K562 (cell line): ENCODE measurements around the gene LY6G6F. TPM values are rescaled to one million over a fixed set of nuclear protein-coding genes. Genes with fewer than 3 reads are reported as not detected.

Experiments
- DDX20 ChIP-seq: fragments of 450-650 bp; IDR thresholded peaks from 2 replicates; pipeline ENCODE4 v1.6.1; 2016; ENCODE audit warnings: missing genetic modification characterization, low read depth, mild to moderate bottlenecking, missing compliant biosample characterization, moderate library complexity
- DMBX1 ChIP-seq: fragments of 250-450 bp; sonication (Bioruptor Pico); IDR thresholded peaks from 2 replicates; pipeline ENCODE4 v1.8.0; 2022; ENCODE audit warnings: inconsistent platforms, mild to moderate bottlenecking, moderate library complexity, borderline replicate concordance
- ILK ChIP-seq: fragments of 450-650 bp; IDR thresholded peaks from 2 replicates; pipeline ENCODE4 v1.6.1; 2016; ENCODE audit warnings: missing genetic modification characterization, low read depth, mild to moderate bottlenecking, missing compliant biosample characterization, moderate library complexity, borderline replicate concordance
- KDM2B ChIP-seq: fragments of 250-450 bp; sonication (Bioruptor Pico); IDR thresholded peaks from 2 replicates; pipeline ENCODE4 v1.8.0; 2021; ENCODE audit warnings: mild to moderate bottlenecking, moderate library complexity
- TEAD2 ChIP-seq: fragments of 450-650 bp; IDR thresholded peaks from 2 replicates; pipeline ENCODE4 v1.6.1; 2016; ENCODE audit warnings: missing genetic modification characterization, control low read depth, missing compliant biosample characterization
- ZFPM2 ChIP-seq: fragments of 250-450 bp; sonication (Bioruptor Pico); IDR thresholded peaks from 2 replicates; pipeline ENCODE4 v1.5.1; 2022; ENCODE audit warnings: mild to moderate bottlenecking
- ZNF121 ChIP-seq: sonication (generic); formaldehyde crosslinking; conservative IDR thresholded peaks from 2 replicates; pipeline ENCODE4 v1.8.0; 2022; ENCODE audit warnings: missing genetic modification reagents
- ZNF133 ChIP-seq: fragments of 250-450 bp; sonication (Bioruptor Pico); IDR thresholded peaks from 2 replicates; pipeline ENCODE4 v1.4.0; 2020; ENCODE audit warnings: mild to moderate bottlenecking
- ZNF57 ChIP-seq: fragments of 450-650 bp; formaldehyde crosslinking; IDR thresholded peaks from 2 replicates; pipeline ENCODE4 v1.4.0; 2020; ENCODE audit warnings: mild to moderate bottlenecking, moderate library complexity
- ZNF668 ChIP-seq: fragments of 250-450 bp; sonication (Bioruptor Pico); IDR thresholded peaks from 2 replicates; pipeline ENCODE4 v1.8.0; 2022; ENCODE audit warnings: mild to moderate bottlenecking, inconsistent platforms
- polyA plus RNA-seq, 8 experiments: library from polyadenylated mRNA; depleted of rRNA in 4 of 8; stranded (reverse) in 5 of 8; unstranded in 3 of 8; fragments of >200 nt; fragmentation: Nextera tagmentation in 2 of 8; fragmentation: Illumina TruSeq in 1 of 8; extraction: Ambion mirVana in 2 of 8; extraction: Trizol in 1 of 8; gene quantifications; 2 replicates each; pipeline versions ENCODE4 v1.2.1 to v1.2.3, GENCODE V29; 2011 to 2014; ENCODE audit warnings: inconsistent platforms in 1 of 8, missing spikeins in 1 of 8
- total RNA-seq, 7 experiments: library from RNA; depleted of rRNA in 6 of 7; stranded (reverse); fragments of >200 nt in 6 of 7; fragmentation: Illumina TruSeq in 2 of 7; extraction: Trizol in 2 of 7; gene quantifications; 2 replicates each; pipeline versions ENCODE4 v1.2.1 to v1.2.3, GENCODE V29; 2011 to 2021; ENCODE audit warnings: low replicate concordance in 1 of 7
- TF ChIP-seq, protein P1 (sequence below): fragments of 450-650 bp; formaldehyde crosslinking; IDR thresholded peaks from 2 replicates; pipeline ENCODE4 v1.4.0; 2022; ENCODE audit warnings: missing genetic modification characterization
- TF ChIP-seq, protein P2 (sequence below): fragments of 250-450 bp; sonication (Bioruptor Pico); IDR thresholded peaks from 2 replicates; pipeline ENCODE4 v1.8.0; 2022; ENCODE audit warnings: moderate library complexity, mild to moderate bottlenecking, inconsistent platforms
- TF ChIP-seq, protein P3 (sequence below): sonication (generic); formaldehyde crosslinking; IDR thresholded peaks from 2 replicates; pipeline ENCODE4 v1.8.1; 2023; ENCODE audit warnings: mild to moderate bottlenecking, missing genetic modification reagents, moderate library complexity

LY6G6F gene
- total and polyA plus RNA-seq, 9 of the 15 experiments (the other 6 are each of a cell fraction or from before 2014, with no cell fraction given) = 0.14 to 0.50 (median 0.28) TPM; not detected in 2

DNA sequence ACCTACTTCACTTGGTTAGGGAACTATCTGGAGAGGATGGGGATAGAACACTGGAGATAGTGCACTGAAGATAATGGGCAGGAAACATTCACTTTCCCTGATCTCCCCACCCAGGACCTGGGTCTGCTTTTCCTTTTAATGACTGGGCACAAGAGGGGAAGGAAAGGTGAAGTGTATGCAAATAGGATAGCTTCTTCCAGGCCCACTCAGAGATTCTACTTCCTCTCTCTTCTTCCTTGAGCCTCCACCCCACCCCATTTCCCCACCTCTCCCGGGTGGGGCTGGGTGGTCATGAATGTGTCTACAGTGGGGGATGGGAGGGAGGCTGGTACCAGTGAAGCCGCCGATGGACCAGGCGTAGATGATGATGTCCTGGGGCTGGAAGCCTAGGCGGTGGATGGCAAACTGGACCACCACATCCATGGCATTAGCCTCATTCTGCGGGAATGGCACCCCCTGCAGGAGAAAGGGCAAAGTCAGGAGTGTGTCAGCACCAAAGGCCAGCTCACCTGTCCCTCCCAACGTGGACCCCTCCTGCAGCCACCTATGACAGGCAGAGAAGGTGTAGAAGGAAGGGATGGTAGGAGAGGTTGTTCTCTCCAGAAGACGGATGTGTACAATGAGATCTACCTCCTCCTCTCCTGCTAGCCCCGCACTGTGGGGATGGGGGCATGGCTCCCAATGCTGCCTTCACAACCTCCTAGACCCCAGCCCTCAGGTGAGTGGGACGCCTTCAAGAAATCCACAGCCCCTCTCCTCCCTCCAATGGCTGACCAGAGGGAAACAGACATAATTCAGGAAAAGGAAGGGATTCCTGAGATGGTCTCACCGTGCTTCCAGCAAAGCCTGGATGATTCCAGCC is 17.2 kb upstream of the LY6G6F start (continued):
- TF ChIP-seq ZNF57 (CRISPR knock-in tag) (no peak), ILK (tag) (no peak), TEAD2 (no peak), DMBX1 (CRISPR knock-in tag) (no peak), DDX20 (tag) (no peak), ZFPM2 (CRISPR knock-in tag) (no peak), ZNF668 (CRISPR knock-in tag) (no peak), ZNF133 (CRISPR knock-in tag) (no peak), KDM2B (CRISPR knock-in tag) (no peak), ZNF121 (CRISPR knock-in tag) (no peak)
- TF ChIP-seq, protein P1, sequence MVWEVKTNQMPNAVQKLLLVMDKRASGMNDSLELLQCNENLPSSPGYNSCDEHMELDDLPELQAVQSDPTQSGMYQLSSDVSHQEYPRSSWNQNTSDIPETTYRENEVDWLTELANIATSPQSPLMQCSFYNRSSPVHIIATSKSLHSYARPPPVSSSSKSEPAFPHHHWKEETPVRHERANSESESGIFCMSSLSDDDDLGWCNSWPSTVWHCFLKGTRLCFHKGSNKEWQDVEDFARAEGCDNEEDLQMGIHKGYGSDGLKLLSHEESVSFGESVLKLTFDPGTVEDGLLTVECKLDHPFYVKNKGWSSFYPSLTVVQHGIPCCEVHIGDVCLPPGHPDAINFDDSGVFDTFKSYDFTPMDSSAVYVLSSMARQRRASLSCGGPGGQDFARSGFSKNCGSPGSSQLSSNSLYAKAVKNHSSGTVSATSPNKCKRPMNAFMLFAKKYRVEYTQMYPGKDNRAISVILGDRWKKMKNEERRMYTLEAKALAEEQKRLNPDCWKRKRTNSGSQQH (CRISPR knock-in tag) = no peak
- TF ChIP-seq, protein P2, sequence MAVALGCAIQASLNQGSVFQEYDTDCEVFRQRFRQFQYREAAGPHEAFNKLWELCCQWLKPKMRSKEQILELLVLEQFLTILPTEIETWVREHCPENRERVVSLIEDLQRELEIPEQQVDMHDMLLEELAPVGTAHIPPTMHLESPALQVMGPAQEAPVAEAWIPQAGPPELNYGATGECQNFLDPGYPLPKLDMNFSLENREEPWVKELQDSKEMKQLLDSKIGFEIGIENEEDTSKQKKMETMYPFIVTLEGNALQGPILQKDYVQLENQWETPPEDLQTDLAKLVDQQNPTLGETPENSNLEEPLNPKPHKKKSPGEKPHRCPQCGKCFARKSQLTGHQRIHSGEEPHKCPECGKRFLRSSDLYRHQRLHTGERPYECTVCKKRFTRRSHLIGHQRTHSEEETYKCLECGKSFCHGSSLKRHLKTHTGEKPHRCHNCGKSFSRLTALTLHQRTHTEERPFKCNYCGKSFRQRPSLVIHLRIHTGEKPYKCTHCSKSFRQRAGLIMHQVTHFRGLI (CRISPR knock-in tag) = no peak
- TF ChIP-seq, protein P3, sequence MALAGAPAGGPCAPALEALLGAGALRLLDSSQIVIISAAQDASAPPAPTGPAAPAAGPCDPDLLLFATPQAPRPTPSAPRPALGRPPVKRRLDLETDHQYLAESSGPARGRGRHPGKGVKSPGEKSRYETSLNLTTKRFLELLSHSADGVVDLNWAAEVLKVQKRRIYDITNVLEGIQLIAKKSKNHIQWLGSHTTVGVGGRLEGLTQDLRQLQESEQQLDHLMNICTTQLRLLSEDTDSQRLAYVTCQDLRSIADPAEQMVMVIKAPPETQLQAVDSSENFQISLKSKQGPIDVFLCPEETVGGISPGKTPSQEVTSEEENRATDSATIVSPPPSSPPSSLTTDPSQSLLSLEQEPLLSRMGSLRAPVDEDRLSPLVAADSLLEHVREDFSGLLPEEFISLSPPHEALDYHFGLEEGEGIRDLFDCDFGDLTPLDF = no peak
